Left cardiac atrium (tissue), 4 donors: ENCODE data around the gene ATXN2L. TPM values are rescaled to one million over a fixed set of nuclear protein-coding genes. Genes with fewer than 3 reads are reported as not detected.
"Not testable (repeated sequence)": the region's sequence is repeated elsewhere in the genome, so short reads cannot be mapped to it uniquely, and the experiment has no call there.

Source experiments
- ATAC-seq, 2 donors: fragments of 200-7000 bp; cut with Tn5 transposase; one replicate each; pipeline ENCODE4 v1.9.1; 2020; ENCODE audit warnings: mild to moderate bottlenecking in 2 of 2, moderate library complexity in 2 of 2
- DNase-seq: peaks from one replicate; pipeline ENCODE4 v3.0.0-alpha.2; 2020
- intact Hi-C, 2 donors: fragments of 100-400 bp; cut with DNase I; formaldehyde crosslinking; loops; one replicate each; pipeline versions ENCODE4 v1.14.1 to v1.15.1; 2022 to 2023
- long read RNA-seq: library from polyadenylated mRNA; unstranded; transcript quantifications from one replicate; pipeline ENCODE4 v2.0.0, GENCODE V29; 2021
- total RNA-seq, 2 donors: library from RNA; stranded (reverse); fragmentation: NEBNext Ultra II Directional; extraction: Animal tissue kit (Norgen Biotek cat#: 25700); gene quantifications; one replicate each; pipeline ENCODE4 v1.2.1, GENCODE V29; 2021
- donor health status: DM: no; HTN: yes; CAD: no.
- donor health status: DM: no; HTN: yes; CAD: no; lungs with severe emphysema.
- donor health status: DM: yes; HTN: yes; CAD: no.
- donor health status: Dilated cardiomyopathy.

ATXN2L gene, protein sequence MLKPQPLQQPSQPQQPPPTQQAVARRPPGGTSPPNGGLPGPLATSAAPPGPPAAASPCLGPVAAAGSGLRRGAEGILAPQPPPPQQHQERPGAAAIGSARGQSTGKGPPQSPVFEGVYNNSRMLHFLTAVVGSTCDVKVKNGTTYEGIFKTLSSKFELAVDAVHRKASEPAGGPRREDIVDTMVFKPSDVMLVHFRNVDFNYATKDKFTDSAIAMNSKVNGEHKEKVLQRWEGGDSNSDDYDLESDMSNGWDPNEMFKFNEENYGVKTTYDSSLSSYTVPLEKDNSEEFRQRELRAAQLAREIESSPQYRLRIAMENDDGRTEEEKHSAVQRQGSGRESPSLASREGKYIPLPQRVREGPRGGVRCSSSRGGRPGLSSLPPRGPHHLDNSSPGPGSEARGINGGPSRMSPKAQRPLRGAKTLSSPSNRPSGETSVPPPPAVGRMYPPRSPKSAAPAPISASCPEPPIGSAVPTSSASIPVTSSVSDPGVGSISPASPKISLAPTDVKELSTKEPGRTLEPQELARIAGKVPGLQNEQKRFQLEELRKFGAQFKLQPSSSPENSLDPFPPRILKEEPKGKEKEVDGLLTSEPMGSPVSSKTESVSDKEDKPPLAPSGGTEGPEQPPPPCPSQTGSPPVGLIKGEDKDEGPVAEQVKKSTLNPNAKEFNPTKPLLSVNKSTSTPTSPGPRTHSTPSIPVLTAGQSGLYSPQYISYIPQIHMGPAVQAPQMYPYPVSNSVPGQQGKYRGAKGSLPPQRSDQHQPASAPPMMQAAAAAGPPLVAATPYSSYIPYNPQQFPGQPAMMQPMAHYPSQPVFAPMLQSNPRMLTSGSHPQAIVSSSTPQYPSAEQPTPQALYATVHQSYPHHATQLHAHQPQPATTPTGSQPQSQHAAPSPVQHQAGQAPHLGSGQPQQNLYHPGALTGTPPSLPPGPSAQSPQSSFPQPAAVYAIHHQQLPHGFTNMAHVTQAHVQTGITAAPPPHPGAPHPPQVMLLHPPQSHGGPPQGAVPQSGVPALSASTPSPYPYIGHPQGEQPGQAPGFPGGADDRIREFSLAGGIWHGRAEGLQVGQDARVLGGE
- total RNA-seq, result 10 to 100 TPM; 52.5 to 66.2 TPM
- long read RNA-seq, partial matches to known transcripts, result 3 of 3 reads
- long read RNA-seq, other reads (novel, unspliced or antisense), result 0 of 3 reads

- intact Hi-C loops, result no loop called here
- peak; percentile 97 for DNase-seq
- ATAC-seq, result peak; percentile 70 to 81
Measured at GRCh38 chr16:28822520-28823290, at the start of gene ATXN2L. ATXN2L (plus strand) TSS chr16:28822999; CDS start chr16:28823260, 261 bp downstream.

DNA sequence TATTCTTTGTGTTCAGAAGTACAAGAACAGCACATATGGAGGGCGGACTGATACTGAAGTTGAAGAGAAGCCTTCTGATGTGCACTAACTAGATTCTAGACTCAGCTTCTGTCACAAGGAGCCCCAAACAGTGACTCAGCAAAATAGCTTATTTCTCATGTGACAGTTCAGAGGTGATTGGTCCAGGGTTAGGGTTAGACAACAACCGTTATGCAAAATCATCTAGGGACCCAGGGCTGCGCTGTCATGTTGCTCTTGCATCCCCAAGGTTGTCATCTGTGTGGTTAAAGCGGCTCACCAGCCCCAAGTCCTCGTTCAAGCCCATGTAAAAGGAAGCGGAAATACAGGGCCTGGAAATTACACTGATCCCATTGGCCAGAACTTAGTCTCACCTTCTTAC lies 41.1 kb upstream of the ATXN2L start:
- intact Hi-C loops, DNase-seq, ATAC-seq: not testable (repeated sequence)

GRCh38 chr16:28782357-28782756 lies 40.4 kb upstream of the ATXN2L start:
- ATAC-seq, intact Hi-C loops, DNase-seq: not testable (repeated sequence)

GRCh38 chr16:28802235-28803019 lies 20.4 kb upstream of the ATXN2L start:
- ATAC-seq, result peak; percentile 94 to 98
- DNase-seq, intact Hi-C loops: not testable (repeated sequence)

DNA sequence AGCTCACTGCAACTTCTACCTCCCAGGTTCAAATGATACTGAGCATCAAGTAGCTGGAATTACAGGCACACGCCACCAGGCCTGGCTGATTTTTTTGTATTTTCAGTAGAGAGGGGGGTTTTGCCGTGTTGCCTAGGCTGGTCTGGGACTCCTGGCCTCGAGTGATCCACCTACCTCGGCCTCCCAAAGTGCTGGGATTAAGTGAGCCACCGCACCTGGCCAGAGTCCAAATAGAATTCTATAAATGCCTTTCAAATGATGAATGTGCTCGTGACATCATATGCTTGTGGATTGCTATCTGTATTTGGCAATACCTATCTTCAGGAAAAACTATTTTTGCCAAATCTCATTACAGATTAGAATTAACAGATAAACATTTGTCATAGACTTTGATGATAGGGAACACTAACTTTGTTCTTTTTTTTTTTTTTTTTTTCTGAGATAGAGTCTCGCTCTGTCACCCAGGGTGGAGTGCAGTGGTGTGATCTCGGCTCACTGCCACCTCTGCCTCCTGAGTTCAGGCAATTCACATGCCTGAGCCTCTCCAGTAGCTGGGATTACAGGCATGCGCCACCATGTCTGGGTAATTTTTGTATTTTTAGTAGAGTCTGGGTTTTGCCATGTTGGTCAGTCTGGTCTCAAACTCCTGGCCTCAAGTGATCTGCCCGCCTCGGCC lies 15.2 kb upstream of the ATXN2L start:
- DNase-seq, intact Hi-C loops: not testable (repeated sequence)
- ATAC-seq, result peak; percentile 28 to 65

GRCh38 chr16:28820016-28820415 lies 2.8 kb upstream of the ATXN2L start:
- DNase-seq, result no peak
- ATAC-seq, result no peak
- intact Hi-C loops, result no loop called here

DNA sequence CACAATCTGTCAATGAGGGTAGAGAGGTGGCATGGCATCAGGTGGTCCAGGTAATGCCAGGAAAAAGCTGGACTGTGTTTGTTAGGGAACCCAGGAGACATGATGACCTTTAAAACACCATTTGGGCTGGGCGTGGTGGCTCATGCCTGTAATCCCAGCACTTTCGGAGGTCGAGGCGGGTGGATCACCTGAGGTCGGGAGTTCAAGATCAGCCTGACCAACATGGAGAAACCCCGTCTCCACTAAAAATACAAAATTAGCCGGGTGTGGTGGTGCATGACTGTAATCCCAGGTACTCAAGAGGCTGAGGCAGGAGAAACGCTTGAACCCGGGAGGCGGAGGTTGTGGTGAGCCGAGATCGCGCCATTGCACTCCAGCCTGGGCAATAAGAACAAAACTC lies 2.3 kb upstream of the ATXN2L start:
- intact Hi-C loops, DNase-seq, ATAC-seq: not testable (repeated sequence)

DNA sequence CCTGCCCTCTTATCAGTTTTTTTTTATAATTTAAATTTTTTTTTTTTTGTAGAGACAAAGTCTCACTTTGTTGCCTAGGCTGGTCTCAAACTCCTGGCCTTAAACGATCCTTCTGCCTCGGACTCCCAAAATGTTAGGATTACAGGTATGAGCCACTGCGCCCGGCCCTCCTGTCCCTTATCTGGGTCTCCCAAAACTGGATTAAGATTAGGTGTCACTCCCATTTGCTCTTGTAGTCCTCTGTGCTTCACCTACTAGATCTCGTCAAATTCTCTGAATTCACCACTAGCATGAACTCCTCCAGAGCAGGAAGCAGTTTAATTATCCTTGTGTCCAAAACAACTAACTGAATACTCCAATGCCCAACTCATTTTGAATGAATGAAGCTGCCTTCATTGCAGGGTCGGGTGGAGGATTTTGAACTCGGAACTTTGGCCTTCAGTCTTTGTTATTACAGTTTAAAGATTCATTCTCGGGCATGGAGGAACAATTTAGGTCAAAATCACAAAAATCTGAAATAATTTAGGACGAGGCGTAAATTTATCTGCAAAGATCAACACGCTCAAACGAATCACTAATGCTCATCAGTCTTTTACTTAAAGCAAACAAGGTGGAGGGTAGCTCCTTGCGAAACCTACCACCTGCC lies 802 bp upstream of the ATXN2L start:
- intact Hi-C loops, result no loop called here
- DNase-seq (no peak), ATAC-seq (no peak)

DNA sequence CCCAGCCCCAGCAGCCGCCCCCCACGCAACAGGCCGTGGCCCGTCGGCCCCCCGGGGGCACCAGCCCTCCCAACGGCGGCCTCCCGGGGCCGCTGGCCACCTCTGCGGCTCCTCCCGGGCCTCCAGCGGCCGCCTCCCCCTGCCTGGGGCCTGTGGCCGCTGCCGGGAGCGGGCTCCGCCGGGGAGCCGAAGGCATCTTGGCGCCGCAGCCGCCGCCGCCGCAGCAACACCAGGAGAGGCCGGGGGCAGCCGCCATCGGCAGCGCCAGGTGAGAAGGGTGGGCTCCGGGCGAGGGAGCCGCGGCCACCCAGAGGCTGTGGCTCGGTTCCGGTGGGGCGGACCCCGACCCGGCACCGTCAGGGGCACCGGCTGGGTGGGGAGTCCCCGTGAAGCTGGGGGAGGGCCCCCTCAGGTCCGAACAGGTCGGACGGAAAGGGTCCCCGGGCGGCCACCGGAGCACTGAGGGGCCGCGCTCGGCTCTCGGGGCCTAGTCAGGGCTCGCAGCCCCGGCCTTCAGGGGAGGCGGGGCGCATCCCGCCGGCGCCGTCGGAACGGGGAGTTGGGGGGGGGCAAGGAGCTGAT lies 583 bp downstream of the ATXN2L start:
- ATAC-seq (peak; percentile 2 to 7), DNase-seq (peak; percentile 29)
- intact Hi-C loops, result no loop called here

GRCh38 chr16:28823873-28824716 lies 1.3 kb downstream of the ATXN2L start:
- intact Hi-C loops, result no loop called here
- peak; percentile 97 for DNase-seq
- peak; percentile 94 to 95 for ATAC-seq

DNA sequence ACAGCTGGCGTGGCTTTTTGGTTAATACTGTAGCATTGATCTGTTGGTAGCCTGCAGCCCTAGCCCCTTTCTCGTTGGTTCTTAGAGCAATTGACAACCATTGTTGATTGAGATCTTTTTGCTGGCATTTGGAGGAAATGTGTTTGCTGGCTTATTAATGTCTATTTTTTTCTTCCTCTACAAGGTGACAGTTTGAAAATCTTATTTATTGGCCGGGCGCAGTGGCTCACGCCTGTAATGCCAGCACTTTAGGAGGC lies 1.8 kb downstream of the ATXN2L start:
- ATAC-seq, result no peak
- DNase-seq, result no peak
- intact Hi-C loops, result no loop called here

GRCh38 chr16:28826141-28826540 lies 3.3 kb downstream of the ATXN2L start:
- intact Hi-C loops, result no loop called here
- ATAC-seq (no peak), DNase-seq (no peak)

DNA sequence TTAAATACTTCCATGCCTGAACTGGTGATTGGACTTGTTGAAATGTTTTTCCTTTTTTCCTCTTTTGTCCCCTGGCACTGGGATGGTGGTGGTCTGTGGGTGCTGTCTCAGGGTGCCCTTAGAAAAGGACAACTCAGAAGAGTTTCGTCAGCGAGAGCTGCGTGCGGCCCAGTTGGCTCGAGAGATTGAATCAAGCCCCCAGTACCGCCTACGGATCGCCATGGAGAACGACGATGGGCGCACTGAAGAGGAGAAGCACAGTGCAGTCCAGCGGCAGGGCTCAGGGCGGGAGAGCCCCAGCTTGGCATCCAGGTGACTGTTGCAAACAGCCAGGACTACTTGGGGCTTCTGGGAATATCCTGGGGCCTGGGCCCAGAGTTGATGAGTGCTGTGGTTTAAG lies 6.9 kb downstream of the ATXN2L start:
- no peak for DNase-seq
- no peak for ATAC-seq
- intact Hi-C loops, result no loop called here

DNA sequence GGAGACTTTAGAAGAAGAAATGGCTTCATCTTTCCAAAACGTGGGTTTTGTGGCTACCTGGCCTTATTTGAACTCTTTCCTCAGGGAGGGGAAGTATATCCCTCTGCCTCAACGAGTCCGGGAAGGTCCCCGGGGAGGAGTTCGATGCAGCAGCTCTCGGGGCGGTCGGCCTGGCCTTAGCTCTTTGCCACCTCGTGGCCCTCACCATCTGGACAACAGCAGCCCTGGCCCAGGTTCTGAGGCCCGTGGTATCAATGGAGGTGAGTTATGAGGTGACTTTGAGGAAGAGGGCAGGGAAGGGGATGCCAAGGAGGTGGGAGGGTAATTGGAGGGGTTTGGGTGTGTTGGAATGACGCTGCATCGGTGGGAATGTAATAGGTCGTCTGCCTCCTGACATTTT lies 7.7 kb downstream of the ATXN2L start:
- no peak for ATAC-seq
- DNase-seq, result no peak
- intact Hi-C loops, result no loop called here

DNA sequence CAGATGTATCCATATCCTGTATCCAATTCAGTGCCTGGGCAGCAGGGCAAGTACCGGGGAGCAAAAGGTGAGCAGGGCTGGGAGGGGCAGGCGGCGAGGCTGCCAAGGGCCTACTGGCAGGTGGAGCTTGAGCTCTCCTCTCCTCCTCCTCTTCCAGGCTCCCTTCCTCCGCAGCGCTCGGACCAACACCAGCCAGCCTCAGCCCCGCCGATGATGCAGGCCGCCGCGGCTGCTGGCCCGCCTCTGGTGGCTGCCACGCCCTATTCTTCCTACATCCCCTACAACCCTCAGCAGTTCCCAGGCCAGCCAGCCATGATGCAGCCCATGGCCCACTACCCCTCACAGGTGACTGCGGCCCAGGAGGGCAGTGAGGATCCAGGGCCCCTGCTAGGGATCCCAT lies 11.6 kb downstream of the ATXN2L start:
- no peak for DNase-seq
- intact Hi-C loops, result no loop called here
- ATAC-seq, result no peak
